Keratinocyte (primary cell): ENCODE results near the gene NT5C. TPM values are rescaled to one million over a fixed set of nuclear protein-coding genes. Genes with fewer than 3 reads are reported as not detected.

Experiments used
- DNase-seq: peaks from one replicate; pipeline ENCODE4 v3.0.0-alpha.2; 2011; ENCODE audit warnings: low read depth, missing footprints, low spot score
- FAIRE-seq: peaks from 2 replicates; lab custom pipeline; 2011; peaks lifted over from hg19 to GRCh38; lab: Jason Lieb, UNC
- H2AFZ ChIP-seq: 2 replicates; pipeline ENCODE4 v1.6.0; 2012; ENCODE audit warnings: low read length, control low read depth, inconsistent platforms; ENCODE audit not compliant: control insufficient read depth
- H3K27ac ChIP-seq: 2 replicates; pipeline ENCODE4 v1.5.1; 2011; ENCODE audit warnings: low read length; ENCODE audit not compliant: control insufficient read depth, insufficient read depth
- H3K27me3 ChIP-seq: 3 replicates; pipeline ENCODE4 v1.6.0; 2011; ENCODE audit warnings: low read length; ENCODE audit not compliant: control insufficient read depth, insufficient read depth; ENCODE audit errors: extremely low read depth
- H3K36me3 ChIP-seq, 2 experiments: 2 replicates in 1 of 2; 3 replicates in 1 of 2; pipeline ENCODE4 v1.5.1; 2011; ENCODE audit warnings: low read length in 2 of 2, mild to moderate bottlenecking in 1 of 2; ENCODE audit not compliant: control insufficient read depth in 2 of 2, insufficient read depth in 2 of 2; ENCODE audit errors: extremely low read depth in 1 of 2
- H3K4me1 ChIP-seq: 3 replicates; pipeline ENCODE4 v1.5.1; 2011; ENCODE audit warnings: low read length; ENCODE audit not compliant: control insufficient read depth, insufficient read depth; ENCODE audit errors: extremely low read depth
- H3K4me2 ChIP-seq: 3 replicates; pipeline ENCODE4 v1.6.0; 2011; ENCODE audit warnings: low read depth, low read length; ENCODE audit not compliant: control insufficient read depth, insufficient read depth; ENCODE audit errors: extremely low read depth
- H3K4me3 ChIP-seq, 3 experiments: fragments of 200-600 bp in 1 of 3; sonication (generic) in 1 of 3; 2 replicates in 2 of 3; 3 replicates in 1 of 3; pipeline ENCODE4 v1.5.1; 2011 to 2016; ENCODE audit warnings: low read length in 3 of 3, mild to moderate bottlenecking in 3 of 3, control low read depth in 2 of 3, inconsistent platforms in 1 of 3, low read depth in 1 of 3, mixed read lengths in 1 of 3, mixed run types in 1 of 3, moderate library complexity in 1 of 3; ENCODE audit not compliant: control insufficient read depth in 2 of 3, insufficient read depth in 2 of 3; ENCODE audit errors: extremely low read depth in 1 of 3
- H3K79me2 ChIP-seq: 2 replicates; pipeline ENCODE4 v1.6.0; 2012; ENCODE audit warnings: low read length; ENCODE audit not compliant: control insufficient read depth, insufficient read depth
- H3K9ac ChIP-seq: 3 replicates; pipeline ENCODE4 v1.6.0; 2011; ENCODE audit warnings: low read length; ENCODE audit not compliant: control insufficient read depth, insufficient read depth; ENCODE audit errors: extremely low read depth
- H3K9me1 ChIP-seq: 3 replicates; pipeline ENCODE4 v1.6.0; 2011; ENCODE audit warnings: low read length; ENCODE audit not compliant: control insufficient read depth, insufficient read depth; ENCODE audit errors: extremely low read depth
- H3K9me3 ChIP-seq: 2 replicates; pipeline ENCODE4 v1.5.1; 2012; ENCODE audit warnings: low read depth, low read length; ENCODE audit not compliant: control insufficient read depth
- H4K20me1 ChIP-seq: 3 replicates; pipeline ENCODE4 v1.6.0; 2011; ENCODE audit warnings: low read length; ENCODE audit not compliant: control insufficient read depth, insufficient read depth; ENCODE audit errors: extremely low read depth
- CTCF ChIP-seq, 3 experiments: IDR thresholded peaks in 1 of 3; conservative IDR thresholded peaks in 1 of 3; optimal IDR thresholded peaks in 1 of 3; 2 replicates in 2 of 3; 3 replicates in 1 of 3; pipeline versions ENCODE3 to v1.5.1; 2011; ENCODE audit warnings: low read length in 3 of 3, mild to moderate bottlenecking in 3 of 3, moderate library complexity in 2 of 3, control low read depth in 1 of 3, inconsistent platforms in 1 of 3; ENCODE audit not compliant: insufficient read depth in 2 of 3; ENCODE audit errors: extremely low read depth in 1 of 3
- EZH2 ChIP-seq: IDR thresholded peaks from one replicate; pipeline ENCODE4 v1.6.1; 2012; ENCODE audit warnings: inconsistent platforms, mild to moderate bottlenecking, low read length, moderate library complexity
- dilution Hi-C: fragments of 300-500 bp; cut with MboI; formaldehyde crosslinking; loops from one replicate; pipeline ENCODE4 v1.7.0; 2020; ENCODE audit warnings: low sequenced_read_pairs; ENCODE audit not compliant: extremely low pct_ligation_motif_present
- polyA plus RNA-seq, 5 experiments: library from polyadenylated mRNA; depleted of rRNA in 3 of 5; stranded (reverse) in 3 of 5; stranded (forward) in 1 of 5; unstranded in 1 of 5; fragments of >200 nt; gene quantifications; 1 replicate in 1 of 5; 2 replicates in 3 of 5; 3 replicates in 1 of 5; pipeline versions ENCODE4 v1.2.1 to v1.2.3, GENCODE V29; 2011 to 2012; ENCODE audit warnings: missing spikeins in 2 of 5, low read depth in 1 of 5, low replicate concordance in 1 of 5

NT5C gene
- polyA plus RNA-seq, 1 donor (not counting 4 experiments of a cell fraction or from before 2014, with no cell fraction given) = 29.9 TPM

- Histone ChIP-seq H2AFZ (no peak overlapping the region), H3K9me1 (peaks cover 4% of the 10 kb centered on the region), H3K79me2 (peaks cover 55% of the 10 kb centered on the region), H3K9ac (peak overlapping the region; percentile 92), H3K9me3 (no peaks in the 10 kb centered on the region), H4K20me1 (peaks cover 13% of the 10 kb centered on the region), H3K27me3 (no peaks in the 10 kb centered on the region), H3K4me3 (peak overlapping the region; percentile 84 to 99 (median 88)), H3K27ac (peak overlapping the region; percentile 77), H3K4me1 (peaks cover 32% of the 10 kb centered on the region), H3K36me3 (peaks cover 0 to 3% of the 10 kb centered on the region in 2 experiments), H3K4me2 (peak overlapping the region; percentile 81)
- no peak for TF ChIP-seq CTCF (optimal IDR thresholded peaks at IDR 0.05 in 1 of 3, IDR thresholded peaks at IDR 0.05 in 1 of 3, conservative IDR thresholded peaks at IDR 0.05 in 1 of 3; ENCODE audit: extremely low read depth in 1 of 3, insufficient read depth in 2 of 3, low read length in 3 of 3)
- TF ChIP-seq EZH2 = no peak
- DNase-seq (no peak), FAIRE-seq (no peak)
- dilution Hi-C loops = no loop called here
Measured at GRCh38 chr17:75153780-75154194, 22.2 kb upstream of the NT5C start.

- Histone ChIP-seq H3K4me2 (peak overlapping the region; percentile 100), H3K9me3 (no peaks in the 10 kb centered on the region), H3K9me1 (peaks cover 4% of the 10 kb centered on the region), H3K79me2 (peaks cover 61% of the 10 kb centered on the region), H3K9ac (peak overlapping the region; percentile 92), H3K27ac (peak overlapping the region; percentile 77), H3K4me3 (peak overlapping the region; percentile 84 to 99 (median 88)), H3K36me3 (peaks cover 0 to 9% of the 10 kb centered on the region in 2 experiments), H2AFZ (no peak overlapping the region), H3K27me3 (no peaks in the 10 kb centered on the region), H4K20me1 (peaks cover 13% of the 10 kb centered on the region), H3K4me1 (peaks cover 26% of the 10 kb centered on the region)
- FAIRE-seq = peak; percentile 9
- DNase-seq = no peak
- TF ChIP-seq EZH2 (no peak), CTCF (optimal IDR thresholded peaks at IDR 0.05 in 1 of 3, IDR thresholded peaks at IDR 0.05 in 1 of 3, conservative IDR thresholded peaks at IDR 0.05 in 1 of 3; ENCODE audit: extremely low read depth in 1 of 3, insufficient read depth in 2 of 3, low read length in 3 of 3) (no peak)
- dilution Hi-C loops = no loop called here
Measured at GRCh38 chr17:75152922-75153779, 21.6 kb upstream of the NT5C start.
